Ishikawa (cell line): ENCODE measurements around the gene TMEM54.

Source experiments
- CEBPB ChIP-seq: IDR thresholded peaks from 2 replicates; pipeline ENCODE4 v1.6.1; 2012
- CREB1 ChIP-seq: IDR thresholded peaks from 2 replicates; pipeline ENCODE4 v1.6.1; 2012; ENCODE audit warnings: low read depth
- EP300 ChIP-seq: IDR thresholded peaks from 2 replicates; pipeline ENCODE4 v1.6.1; 2012; ENCODE audit warnings: borderline replicate concordance
- MAX ChIP-seq: IDR thresholded peaks from 2 replicates; pipeline ENCODE4 v1.6.1; 2012
- RAD21 ChIP-seq: IDR thresholded peaks from 2 replicates; pipeline ENCODE4 v1.6.1; 2012; ENCODE audit warnings: low read depth
- REST ChIP-seq: IDR thresholded peaks from 2 replicates; pipeline ENCODE4 v1.6.1; 2012; ENCODE audit warnings: low read depth, mild to moderate bottlenecking
- TAF1 ChIP-seq: IDR thresholded peaks from 2 replicates; pipeline ENCODE4 v1.6.1; 2012; ENCODE audit warnings: low read depth, mild to moderate bottlenecking
- USF1 ChIP-seq: IDR thresholded peaks from 2 replicates; pipeline ENCODE4 v1.6.1; 2012
- YY1 ChIP-seq: IDR thresholded peaks from 2 replicates; pipeline ENCODE4 v1.6.1; 2012; ENCODE audit warnings: low read depth

GRCh38 chr1:32927441-32927840 is 26.3 kb upstream of the TMEM54 start:
- TF ChIP-seq TAF1 (no peak), REST (no peak), CEBPB (no peak), MAX (no peak), RAD21 (no peak), USF1 (no peak), CREB1 (no peak), EP300 (no peak), YY1 (no peak)
